GM18519 (cell line): ENCODE measurements around the gene SLC47A1.
"Not testable (repeated sequence)": the region's sequence is repeated elsewhere in the genome, so short reads cannot be mapped to it uniquely, and the experiment has no call there.

ENCODE experiments used
- ATAC-seq: cut with Tn5 transposase; IDR thresholded peaks from one replicate; pipeline ENCODE4 v1.9.1; 2021; ENCODE audit warnings: mild to moderate bottlenecking, moderate library complexity; ENCODE audit not compliant: unreplicated experiment, low FRiP score

Gene SLC47A1

DNA sequence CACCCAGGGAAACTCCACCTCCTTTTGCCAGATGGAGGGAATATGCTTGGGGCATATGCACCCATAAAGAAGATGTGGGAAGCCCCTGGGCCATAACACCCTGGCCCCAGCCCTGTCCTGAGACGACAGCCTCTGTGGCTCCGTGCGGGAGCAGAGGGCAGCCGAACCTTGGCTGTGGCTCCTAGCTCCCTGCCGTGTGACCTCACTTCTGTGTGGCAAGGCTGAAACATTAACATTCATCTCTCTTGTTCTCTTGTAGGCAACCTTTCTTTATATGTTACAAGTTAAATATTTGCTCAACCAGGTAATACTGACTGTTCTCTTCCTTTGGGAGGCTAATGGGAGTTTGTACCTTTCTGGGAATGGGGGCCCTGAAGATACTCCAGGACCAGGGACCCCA is 17.5 kb downstream of the SLC47A1 start:
- no peak for ATAC-seq

DNA sequence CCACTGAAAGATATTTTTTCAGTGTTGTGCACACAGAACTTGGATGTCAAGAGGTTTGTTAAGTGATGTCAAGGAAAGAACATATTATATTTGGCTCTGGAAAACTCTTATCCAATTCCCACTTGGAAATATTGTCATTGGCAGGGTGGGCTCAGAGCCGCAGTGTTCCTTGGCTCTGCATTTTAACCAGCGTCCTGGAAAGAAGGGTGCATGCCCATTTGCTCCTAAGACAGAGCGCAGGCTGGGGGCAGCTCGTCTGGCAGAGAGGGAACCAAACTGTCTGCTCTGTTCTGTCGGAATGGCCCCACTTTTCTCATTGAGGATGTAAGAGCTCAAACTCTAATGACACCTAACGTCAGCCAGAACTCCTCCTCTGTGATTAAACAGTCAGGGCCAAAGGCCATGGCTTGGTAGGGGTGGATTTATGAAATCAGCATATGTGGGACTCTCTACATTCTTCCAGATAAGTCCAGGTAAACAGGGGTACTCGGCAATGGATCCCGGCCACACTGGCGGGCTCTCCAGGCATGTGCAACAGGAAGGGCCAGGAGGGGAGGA is 18.0 kb downstream of the SLC47A1 start:
- no peak for ATAC-seq

DNA sequence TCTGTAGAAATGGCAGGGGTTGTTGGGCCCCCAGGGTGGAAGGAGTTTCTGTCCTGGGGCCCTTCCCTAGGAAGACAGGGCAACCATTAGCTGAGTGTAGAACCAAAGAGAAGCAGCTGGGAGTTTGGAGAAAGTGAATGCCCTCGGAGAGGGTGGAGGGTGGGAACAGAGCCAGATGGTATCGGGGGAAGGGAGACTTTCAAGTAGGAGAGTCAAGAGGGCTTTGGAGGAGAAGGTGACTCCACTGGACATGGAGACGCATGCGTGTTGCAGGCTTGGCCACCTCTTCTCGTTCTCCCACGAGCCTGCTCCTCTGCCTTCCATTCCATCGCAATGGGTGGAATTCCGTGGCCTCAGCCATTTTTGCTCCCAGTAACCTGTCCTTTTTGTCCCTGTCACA is 19.4 kb downstream of the SLC47A1 start:
- ATAC-seq: no peak

DNA sequence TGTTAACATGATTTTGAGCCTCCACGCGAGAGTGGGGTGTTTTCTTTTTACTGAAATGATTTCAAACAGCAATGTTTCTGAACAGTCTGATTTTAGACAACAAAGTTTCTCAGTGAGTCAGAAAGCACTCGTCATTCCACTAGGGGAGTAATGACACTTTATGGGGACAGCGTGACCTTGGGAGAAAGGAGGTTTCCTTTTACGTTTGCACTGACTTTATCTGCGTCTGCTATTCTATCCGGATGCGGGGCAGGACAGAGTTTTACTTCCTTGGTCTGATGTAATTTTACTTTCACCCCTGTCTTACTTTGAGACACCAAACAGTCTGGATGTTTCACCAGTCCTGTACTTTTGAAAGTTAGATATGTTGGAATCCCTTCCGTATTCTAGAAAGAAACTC is 20.7 kb downstream of the SLC47A1 start:
- ATAC-seq: no peak

DNA sequence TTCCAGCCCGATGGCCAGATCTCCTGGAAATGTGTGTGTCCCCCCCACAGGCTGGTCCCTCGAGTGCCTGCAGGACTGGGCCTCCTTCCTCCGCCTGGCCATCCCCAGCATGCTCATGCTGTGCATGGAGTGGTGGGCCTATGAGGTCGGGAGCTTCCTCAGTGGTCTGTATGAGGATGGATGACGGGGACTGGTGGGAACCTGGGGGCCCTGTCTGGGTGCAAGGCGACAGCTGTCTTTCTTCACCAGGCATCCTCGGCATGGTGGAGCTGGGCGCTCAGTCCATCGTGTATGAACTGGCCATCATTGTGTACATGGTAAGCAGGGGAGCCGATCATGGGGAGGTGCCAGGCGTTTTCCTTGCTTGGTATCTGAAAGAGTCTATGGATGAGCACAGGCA is 22.1 kb downstream of the SLC47A1 start:
- ATAC-seq: no peak

DNA sequence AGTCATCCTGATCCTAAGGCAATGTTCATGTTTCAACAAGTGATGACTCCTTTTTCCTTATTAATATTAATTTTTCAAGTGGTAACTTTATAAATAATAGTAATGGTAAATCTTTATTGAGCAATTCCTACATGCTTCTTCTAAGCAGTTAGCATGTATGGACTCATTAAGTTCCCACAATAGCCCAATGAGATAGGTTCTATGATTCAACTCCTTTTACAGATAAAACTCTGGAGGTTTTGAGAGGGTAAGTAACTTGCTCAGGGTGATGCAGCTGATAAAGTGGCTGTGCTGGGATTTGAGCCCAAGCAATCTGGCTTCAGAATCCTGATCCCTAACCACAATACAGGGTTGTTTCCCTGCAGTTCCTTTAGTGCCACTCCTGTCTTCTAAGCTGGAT is 25.3 kb downstream of the SLC47A1 start:
- no peak for ATAC-seq

DNA sequence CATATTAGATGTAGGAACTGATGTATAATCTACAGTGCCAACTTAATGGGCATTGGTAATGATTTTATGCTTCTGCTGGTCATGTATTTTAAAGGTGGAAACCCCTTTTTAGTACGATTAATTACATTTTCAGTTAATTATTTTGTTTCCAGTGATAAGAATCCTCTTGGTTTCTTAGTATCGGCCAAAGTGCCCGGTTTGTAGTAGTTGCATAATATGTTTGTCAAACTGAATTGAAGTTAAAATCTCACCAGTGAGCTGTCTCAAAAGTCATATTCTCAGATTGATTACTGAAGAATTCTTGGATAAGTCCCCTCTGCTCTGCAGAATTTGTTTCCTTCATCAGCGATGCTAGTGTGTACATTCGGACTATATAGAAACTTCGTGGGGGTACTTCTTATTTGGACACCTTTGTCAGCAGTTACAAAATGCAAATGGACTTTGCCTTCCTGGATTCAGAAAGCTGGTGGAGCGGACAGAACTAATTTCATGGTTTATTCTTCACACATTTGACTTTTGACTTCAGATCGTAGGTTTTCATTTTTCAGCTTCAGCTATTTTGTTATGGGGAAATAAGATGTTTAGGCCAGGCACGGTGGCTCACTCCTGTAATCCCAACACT is 28.2 kb downstream of the SLC47A1 start:
- ATAC-seq: no peak

DNA sequence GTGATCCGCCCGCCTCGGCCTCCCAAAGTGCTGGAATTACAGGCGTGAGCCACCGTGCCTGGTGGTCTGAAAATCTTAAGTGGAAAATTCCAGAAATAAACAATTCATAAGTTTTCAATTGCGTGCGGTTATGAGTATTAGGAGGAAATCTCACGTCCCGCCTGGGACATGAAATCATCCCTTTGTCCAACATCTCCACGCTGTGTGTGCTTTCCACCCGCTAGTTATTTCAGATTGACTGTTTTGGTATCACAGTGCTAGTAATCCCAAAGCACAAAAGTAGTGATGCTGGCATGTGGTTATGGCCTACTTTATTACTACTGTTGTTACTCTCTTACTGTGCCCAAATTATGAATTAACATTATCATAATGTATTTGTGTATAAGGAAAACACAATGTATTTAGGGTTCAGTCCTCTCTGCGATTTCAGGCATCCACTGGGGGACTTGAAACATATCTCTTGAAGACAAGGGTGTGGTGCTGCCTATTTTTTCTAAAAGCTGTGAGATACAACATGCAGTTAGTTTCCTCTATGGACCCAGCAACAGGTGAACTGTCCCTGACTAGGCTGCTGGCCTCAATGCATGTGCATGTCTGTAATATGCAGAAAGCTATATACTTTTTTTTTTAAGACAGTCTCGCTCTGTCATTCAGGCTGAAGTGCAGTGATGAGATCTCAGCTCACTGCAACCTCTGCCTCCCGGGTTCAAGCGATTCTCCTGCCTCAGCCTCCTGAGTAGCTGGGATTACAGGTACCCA is 32.3 kb downstream of the SLC47A1 start:
- ATAC-seq: no peak

DNA sequence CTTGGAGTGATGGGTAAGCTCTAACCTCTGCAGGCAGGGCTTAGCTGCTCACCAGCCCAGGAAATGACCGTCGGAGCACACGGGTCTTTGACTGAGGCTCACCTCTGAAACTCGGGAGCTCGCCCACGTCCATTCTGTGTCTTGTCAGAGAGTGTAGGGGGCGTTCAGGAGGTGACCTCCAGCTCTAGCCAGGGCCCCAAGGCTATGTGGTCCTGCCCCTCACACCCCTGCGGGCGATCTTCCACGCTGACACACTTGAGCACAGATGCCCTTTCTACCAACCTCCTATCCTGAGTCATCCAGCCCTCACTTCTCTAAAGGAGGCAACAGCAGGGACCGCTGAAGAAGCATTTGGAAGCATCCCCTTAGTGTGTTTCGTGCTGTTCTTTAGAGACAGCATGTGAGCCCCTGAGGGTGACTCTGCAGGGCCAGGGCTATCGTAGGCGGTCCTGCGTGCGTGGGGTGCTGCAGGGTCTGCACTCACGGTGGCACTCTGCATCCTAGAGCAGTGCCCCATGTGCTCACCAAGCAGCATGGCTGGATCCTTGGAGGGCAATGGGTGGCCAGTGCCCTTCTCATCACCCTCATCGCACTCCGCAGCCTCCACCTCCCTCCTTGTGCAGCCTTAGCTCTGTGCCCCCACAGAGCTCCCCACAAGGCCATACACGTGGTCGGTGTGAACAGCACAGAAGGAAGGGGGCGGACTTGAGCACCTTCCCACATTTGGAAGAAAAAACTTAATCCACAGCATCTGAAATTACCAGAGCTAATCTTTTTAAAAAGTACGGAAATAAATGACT is 33.8 kb downstream of the SLC47A1 start:
- no peak for ATAC-seq

DNA sequence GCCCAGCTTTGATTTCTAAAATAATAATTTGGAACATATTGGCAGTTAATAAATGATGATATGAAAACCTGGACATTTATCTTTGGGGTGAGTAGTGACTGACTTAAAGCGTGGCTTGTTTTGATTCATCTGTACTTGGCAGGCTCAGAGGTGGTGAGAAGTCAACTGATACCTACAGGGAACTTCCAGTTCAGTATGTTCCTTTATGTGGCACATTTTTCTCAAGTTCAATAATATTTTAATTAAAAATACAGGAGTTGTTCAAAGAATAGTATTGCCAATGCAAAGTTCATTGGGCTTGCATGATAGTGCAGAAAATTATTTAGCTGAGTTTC is 34.3 kb downstream of the SLC47A1 start:
- ATAC-seq: no peak

DNA sequence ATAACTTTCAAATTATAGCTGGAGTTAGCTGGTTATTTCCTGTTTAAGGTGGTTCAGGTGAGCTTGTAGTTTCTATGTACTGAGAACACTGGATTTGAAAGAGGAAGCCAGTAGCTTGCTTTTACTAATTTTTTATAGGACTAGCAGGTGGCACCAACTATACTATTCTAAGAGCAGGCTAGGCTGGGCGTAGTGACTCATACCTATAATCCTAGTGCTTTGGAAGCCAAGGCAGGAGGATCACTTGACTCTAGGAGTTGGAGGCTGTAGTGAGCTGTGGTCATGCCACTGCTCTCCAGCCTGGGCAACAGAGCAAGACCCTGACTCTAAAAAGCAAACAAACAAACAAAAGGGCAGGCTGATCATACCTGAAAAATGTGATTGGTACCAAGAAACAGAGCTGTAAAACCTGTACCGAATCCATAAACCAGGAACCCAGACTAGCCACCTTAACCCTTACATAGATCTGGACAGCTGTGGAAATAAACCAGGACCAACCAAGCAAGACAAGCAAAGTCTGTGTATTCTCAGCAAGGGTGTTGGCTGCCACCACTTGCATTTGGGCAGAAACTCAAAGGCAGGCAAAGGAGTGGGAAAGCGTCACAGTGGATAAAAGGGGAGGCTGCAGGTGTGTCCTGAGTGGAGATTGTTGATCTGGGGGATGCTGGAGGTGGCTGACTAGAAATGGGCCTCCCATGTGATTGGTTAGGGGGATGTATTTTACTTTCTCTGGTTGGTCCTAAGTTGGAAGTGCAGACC is 36.3 kb downstream of the SLC47A1 start:
- no peak for ATAC-seq

DNA sequence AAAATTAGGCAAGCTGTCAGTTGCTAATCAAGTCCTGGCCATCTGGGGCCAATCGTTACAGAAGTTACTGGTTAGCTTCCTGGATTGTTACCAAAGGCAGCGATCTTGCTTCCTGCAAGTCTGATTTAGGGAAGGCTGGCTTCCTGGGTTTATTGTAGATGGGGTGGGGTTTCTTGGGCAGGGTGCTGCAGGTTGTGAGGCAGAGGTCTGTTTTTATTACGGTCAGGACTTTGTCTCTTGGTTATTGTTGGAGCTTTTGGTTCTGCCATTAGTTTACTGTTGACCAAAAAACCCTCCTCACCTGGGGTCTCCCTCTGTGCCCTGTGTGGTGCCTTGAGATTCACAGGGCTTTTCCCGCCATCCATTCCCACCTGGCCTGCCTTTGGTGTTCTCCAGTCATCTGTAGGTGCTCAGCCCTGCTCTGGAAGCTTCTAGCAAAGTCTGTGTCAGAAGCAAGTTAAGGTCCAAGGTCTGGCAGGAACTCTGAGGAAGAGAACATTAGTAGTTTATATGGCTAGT is 36.9 kb downstream of the SLC47A1 start:
- ATAC-seq: no peak

DNA sequence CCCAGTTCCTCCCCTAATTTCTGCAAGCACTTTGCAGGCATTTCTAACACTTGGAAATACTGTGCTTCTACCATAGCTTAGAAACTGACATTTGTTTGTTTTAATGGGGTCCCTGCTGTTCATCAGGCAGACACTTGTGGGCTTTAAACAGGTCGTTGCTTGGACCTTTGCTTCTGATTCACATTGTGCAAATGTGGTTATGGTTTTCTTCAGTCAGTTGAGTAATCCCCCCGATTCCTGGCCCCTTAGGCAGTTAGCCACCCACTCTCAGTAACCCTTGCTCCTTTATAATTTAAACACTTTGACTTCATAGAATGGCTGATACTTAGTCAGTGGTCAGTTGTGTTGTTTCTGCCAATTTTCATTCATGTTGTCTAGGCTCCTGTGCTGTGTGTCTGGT is 39.4 kb downstream of the SLC47A1 start:
- no peak for ATAC-seq

DNA sequence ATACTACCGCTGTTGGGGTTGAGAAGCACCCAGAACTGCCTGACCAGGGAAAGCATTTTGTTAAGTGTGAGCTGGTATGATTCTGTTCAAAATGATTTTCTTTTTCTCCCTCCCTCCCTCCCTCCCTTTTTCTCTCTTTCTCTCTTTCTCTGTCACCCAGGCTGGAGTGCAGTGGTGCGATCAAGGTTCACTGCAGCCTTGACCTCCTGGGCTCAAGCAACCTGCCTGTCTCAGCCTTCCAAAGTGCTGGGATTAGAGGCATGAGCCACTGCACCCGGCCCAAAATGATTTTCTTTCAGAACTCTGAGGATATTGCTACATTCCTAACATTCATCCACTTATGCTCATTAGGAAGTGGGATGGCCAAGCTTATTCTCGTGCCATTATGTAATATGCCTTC is 41.3 kb downstream of the SLC47A1 start:
- ATAC-seq: no peak

DNA sequence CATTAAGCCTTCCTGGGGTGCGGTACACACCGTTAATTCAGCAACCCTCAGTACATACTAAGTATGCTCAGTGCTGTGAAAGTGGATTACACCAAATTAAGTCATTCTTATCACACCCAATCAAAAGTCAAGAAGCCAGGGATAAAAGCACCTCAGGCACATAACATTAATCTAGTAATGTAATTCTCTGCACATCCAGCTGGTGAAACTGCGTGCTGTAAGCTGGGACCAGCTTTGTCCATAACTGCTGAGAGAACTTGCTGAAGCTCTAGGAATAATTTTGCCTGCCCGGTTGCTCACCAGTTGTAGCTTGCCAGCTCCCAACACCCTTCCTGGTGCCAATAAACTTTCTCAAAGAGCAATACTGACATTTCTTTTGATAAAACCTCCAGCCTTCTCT is 44.9 kb downstream of the SLC47A1 start:
- ATAC-seq: no peak

DNA sequence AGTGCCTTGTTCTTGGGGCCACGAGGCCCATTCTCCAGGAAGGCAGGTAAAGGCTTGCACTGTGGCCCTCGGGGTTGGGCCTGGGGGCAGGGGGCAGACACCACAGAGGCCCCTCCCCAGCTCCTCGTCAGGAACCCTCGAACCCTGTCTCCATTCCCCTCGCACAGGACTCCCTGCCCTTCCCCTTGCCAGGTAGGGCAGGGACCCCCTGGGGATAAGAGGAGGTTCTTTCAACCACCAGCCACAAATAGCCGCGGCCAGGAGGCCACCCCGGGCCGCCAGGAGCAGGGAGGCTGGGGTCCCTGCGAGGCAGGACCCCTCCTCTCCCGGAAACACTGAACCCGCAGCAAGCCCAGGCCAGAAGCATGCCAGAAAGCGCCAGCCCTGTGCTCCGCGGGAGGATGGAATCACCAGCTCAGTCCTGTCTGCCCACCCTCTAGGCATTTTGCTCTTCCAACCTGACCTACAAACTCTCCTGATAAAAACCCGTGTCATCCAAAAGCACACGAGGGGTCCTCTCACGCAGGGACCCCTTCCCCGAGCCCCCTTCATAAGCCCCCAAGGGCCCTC is 45.6 kb downstream of the SLC47A1 start:
- ATAC-seq: no peak

DNA sequence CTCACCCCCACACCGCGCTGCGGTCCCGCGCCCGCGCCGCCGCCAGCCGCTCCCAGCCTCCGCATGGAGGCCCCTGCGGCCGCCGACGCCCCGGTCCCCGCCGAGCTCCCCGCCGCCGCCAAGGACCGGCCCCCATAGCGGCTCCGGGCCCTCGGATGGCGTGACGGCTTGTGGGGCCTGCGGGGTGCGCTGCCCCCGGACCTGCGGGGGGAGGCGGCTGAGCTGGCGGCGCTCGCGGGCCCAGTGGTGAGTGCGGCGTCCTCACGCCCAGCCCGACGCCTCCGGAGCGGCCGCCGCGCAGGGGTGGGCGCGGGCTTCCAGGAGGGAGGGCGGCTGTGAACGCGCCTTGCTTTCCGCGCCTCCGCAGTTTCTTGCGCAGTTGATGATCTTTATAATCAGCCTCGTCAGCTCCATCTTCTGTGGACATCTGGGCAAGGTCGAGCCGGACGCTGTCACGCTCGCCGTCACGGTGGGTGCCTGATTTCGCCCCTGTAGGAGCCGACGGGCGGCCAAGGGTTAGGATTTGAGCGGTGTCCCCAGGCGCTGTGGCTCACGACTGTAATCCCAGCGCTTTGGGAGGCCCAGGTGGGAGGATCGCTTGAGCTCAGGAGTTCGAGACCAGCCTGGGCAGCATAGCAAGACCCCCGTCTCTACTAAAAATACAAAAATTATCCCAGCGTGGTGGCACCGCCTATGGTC is 46.4 kb downstream of the SLC47A1 start:
- no peak for ATAC-seq

DNA sequence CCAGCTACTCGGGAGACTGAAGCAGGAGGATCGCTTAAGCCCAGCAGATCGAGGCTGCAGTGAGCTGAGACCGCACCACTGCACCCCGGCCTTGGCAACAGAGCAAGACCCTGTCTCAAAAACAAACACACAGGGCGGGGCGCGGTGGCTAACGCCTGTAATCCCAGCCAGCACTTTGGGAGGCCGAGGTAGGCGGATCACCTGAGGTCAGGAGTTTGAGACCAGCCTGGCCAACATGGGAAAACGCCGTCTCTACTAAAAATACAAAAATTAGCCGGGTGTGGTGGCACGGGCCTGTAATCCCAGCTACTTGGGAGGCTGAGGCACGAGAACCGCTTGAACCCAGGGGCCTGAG is 46.9 kb downstream of the SLC47A1 start:
- not testable (repeated sequence) for ATAC-seq

DNA sequence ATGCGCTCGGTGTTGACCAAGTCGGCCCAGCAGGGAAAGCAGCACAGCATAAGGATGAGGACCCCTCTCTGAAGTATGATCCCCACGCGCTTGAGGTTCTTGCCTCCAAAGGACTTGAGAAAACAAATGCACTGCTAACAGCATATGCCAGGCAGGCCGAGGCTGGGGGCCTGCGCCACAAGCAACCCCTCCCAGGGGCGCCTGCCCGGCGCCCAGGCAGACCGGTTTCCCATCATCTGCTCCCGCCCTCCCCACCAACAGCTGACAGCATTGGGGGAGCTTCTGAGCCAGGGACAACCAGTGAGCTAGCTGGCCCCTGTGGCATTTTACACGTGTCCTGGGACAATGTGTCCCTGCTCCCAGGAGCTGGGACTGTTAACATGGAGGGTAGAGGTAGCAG is 48.5 kb downstream of the SLC47A1 start:
- not testable (repeated sequence) for ATAC-seq

DNA sequence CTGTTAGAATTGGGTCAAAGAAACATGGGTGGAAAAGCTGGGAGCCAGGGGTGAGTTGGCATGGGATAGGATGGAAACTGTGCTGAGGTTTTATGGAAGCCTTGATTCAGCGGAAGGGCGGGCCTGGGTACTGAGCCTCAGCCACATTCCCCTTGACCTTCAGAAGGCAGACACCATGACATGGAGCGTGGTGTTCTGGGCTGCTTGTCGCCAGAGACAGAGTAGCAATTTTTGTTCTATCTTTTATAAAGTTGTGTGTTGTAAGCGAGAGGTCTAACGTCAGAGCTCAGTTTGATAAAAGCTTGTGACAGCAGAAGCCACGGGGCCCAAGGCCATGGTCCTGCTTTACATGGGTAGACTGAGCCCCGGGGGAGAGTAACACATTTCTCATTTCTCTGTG is 50.2 kb downstream of the SLC47A1 start:
- ATAC-seq: no peak
